Pancreas (tissue), 10 donors: ENCODE measurements around the gene FRMD4A. TPM values are rescaled to one million over a fixed set of nuclear protein-coding genes. Genes with fewer than 3 reads are reported as not detected.
A peak's percentile ranks its signal among the peaks of the same experiment; 100 is the strongest.

ENCODE experiments used
- ATAC-seq, 4 donors: fragments of 200-7000 bp; cut with Tn5 transposase; one replicate each; pipeline versions ENCODE4 v1.8.0 to v1.9.1; 2020; ENCODE audit warnings: mild to moderate bottlenecking in 4 of 4, moderate library complexity in 4 of 4
- DNase-seq, 6 donors: peaks; one replicate each; pipeline ENCODE4 v3.0.0-alpha.2; 2020
- FAIRE-seq: peaks from 2 replicates; lab custom pipeline; 2012; peaks lifted over from hg19 to GRCh38; lab: Jason Lieb, UNC
- H3K27ac ChIP-seq, 4 donors: fragments of 200-600 bp; sonication (generic); 1 replicate in 3 of 4; 2 replicates in 1 of 4; pipeline versions ENCODE4 v1.5.0 to v1.8.0; 2020
- H3K27me3 ChIP-seq, 4 donors: fragments of 200-600 bp; one replicate each; pipeline ENCODE4 v1.8.0; 2021
- H3K36me3 ChIP-seq, 3 donors: fragments of 200-600 bp; sonication (generic) in 1 of 3; one replicate each; pipeline versions ENCODE4 v1.5.0 to v1.8.0; 2020 to 2021
- H3K4me1 ChIP-seq, 3 donors: fragments of 200-600 bp; one replicate each; pipeline ENCODE4 v1.8.0; 2021
- H3K4me3 ChIP-seq, 4 donors: fragments of 200-600 bp; sonication (generic) in 2 of 4; one replicate each; pipeline versions ENCODE4 v1.5.0 to v1.8.0; 2020 to 2021
- H3K9me3 ChIP-seq, 4 donors: fragments of 200-600 bp; one replicate each; pipeline ENCODE4 v1.8.0; 2021
- CTCF ChIP-seq, 4 donors: fragments of 200-600 bp; sonication (generic) in 3 of 4; IDR thresholded peaks; one replicate each; pipeline versions ENCODE4 v1.5.0 to v1.8.0; 2021; ENCODE audit warnings: antibody characterized with exemption in 4 of 4
- WGBS, 2 donors: extraction: QIAGEN DNeasy Blood & Tissue Kit; methylation state at CpG; one replicate each; pipeline ENCODE4 v1.1.7; 2013; 5-methylcytosine and 5-hydroxymethylcytosine counted together
- intact Hi-C, 3 donors: fragments of 100-400 bp; cut with DNase I; formaldehyde crosslinking; loops; one replicate each; pipeline versions ENCODE4 v1.11.1 to v1.14.2; 2022
- polyA plus RNA-seq, 2 donors: library from polyadenylated mRNA; stranded (reverse); fragments of 200-250 nt; gene quantifications; one replicate each; pipeline ENCODE4 v1.2.3, GENCODE V29; 2013
- total RNA-seq, 6 donors: library from RNA; stranded (reverse); fragmentation: NEBNext Ultra II Directional in 4 of 6; extraction: Animal tissue kit (Norgen Biotek cat#: 25700) in 4 of 6; gene quantifications; one replicate each; pipeline versions ENCODE4 v1.2.1 to v1.2.4, GENCODE V29; 2021 to 2023
- donor health status: healthy with polysubstance abuse.
- donor health status: DM: no; HTN: no; CAD: no; lungs with moderate emphysema.
- donor health status: DM: no; HTN: no; CAD: no.
- donor health status: control.
- donor health status: control.
- donor health status: Bipolar disorder and iron deficiency.
- donor health status: DM: yes; HTN: yes; CAD: no.
- donor health status: DM: no; HTN: no; CAD: no.
- donor health status: DM: no; HTN: no; CAD: no.
- donor health status: DM: yes; HTN: yes; CAD: no.

Gene FRMD4A
- total and polyA plus RNA-seq, 8 donors, result 13.5 to 27.5 (median 18.7) TPM

- no peak overlapping the region for H3K27ac ChIP-seq
- no peak for DNase-seq
- no peak for FAIRE-seq
- no peak for TF ChIP-seq CTCF (IDR thresholded peaks at IDR 0.05)
- no peaks in the 10 kb centered on the region for H3K9me3 ChIP-seq
- intact Hi-C loops, result no loop called here
- no peaks in the 10 kb centered on the region for H3K27me3 ChIP-seq
- no peak for ATAC-seq
- WGBS, 2 donors, result 72 to 80% methylated on average over 9 of the region's 9 CpGs
- no peak overlapping the region for H3K4me3 ChIP-seq
- peaks cover 0 to 5% (median 0%) of the 10 kb centered on the region in 3 donors for H3K4me1 ChIP-seq
- no peaks in the 10 kb centered on the region for H3K36me3 ChIP-seq
Measured at GRCh38 chr10:13872411-13872810, 458.3 kb downstream of the FRMD4A start.

DNA sequence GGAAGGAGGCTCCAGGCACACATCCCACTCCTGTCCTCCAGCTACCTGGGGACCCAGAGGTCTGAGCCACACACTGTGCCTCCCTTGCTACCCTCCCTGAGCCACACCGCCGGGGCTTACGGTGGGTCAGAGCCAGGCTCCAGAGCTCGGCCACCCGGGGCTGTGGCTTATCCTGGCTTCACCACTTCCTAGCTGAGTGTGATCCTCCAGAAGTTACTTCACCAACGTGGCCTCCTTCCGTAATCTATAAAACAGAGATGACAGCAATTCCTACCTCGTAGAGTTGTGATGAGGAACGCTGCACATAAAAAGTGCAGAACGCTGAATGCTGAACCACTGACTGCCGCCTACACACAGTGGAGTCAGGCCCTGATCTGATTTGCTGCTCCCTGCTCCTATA, 458.9 kb downstream of the FRMD4A start:
- DNase-seq (no peak), ATAC-seq (peak in 2 of 4 donors; percentile 31 to 42), FAIRE-seq (no peak)
- Histone ChIP-seq H3K4me3 (no peak overlapping the region), H3K27ac (no peak overlapping the region), H3K4me1 (peaks cover 0 to 5% (median 0%) of the 10 kb centered on the region in 3 donors), H3K36me3 (no peaks in the 10 kb centered on the region), H3K27me3 (no peaks in the 10 kb centered on the region), H3K9me3 (no peaks in the 10 kb centered on the region)
- TF ChIP-seq CTCF (IDR thresholded peaks at IDR 0.05), result no peak
- 90 to 91% methylated on average over 11 of the region's 11 CpGs for WGBS, 2 donors
- intact Hi-C loops, result no loop called here

- FAIRE-seq, result no peak
- ATAC-seq, result no peak
- Histone ChIP-seq H3K27ac (no peak overlapping the region), H3K36me3 (no peaks in the 10 kb centered on the region), H3K27me3 (no peaks in the 10 kb centered on the region), H3K4me3 (no peak overlapping the region), H3K4me1 (peaks cover 0 to 5% (median 0%) of the 10 kb centered on the region in 3 donors), H3K9me3 (no peaks in the 10 kb centered on the region)
- DNase-seq, result no peak
- WGBS, 2 donors, result 85 to 88% methylated on average over 9 of the region's 9 CpGs
- intact Hi-C loops, result no loop called here
- TF ChIP-seq CTCF (IDR thresholded peaks at IDR 0.05), result no peak
Measured at GRCh38 chr10:13871011-13871410, 459.7 kb downstream of the FRMD4A start.

- intact Hi-C loops, result no loop called here
- H3K9me3 ChIP-seq, result no peaks in the 10 kb centered on the region
- FAIRE-seq, result no peak
- H3K36me3 ChIP-seq, result no peaks in the 10 kb centered on the region
- no peak overlapping the region for H3K4me3 ChIP-seq
- 96 to 98% methylated on average over 12 of the region's 12 CpGs for WGBS, 2 donors
- H3K27me3 ChIP-seq, result no peaks in the 10 kb centered on the region
- no peaks in the 10 kb centered on the region for H3K4me1 ChIP-seq
- TF ChIP-seq CTCF (IDR thresholded peaks at IDR 0.05), result no peak
- DNase-seq, result no peak
- H3K27ac ChIP-seq, result no peak overlapping the region
- no peak for ATAC-seq
Measured at GRCh38 chr10:13869295-13869664, 461.4 kb downstream of the FRMD4A start.

DNA sequence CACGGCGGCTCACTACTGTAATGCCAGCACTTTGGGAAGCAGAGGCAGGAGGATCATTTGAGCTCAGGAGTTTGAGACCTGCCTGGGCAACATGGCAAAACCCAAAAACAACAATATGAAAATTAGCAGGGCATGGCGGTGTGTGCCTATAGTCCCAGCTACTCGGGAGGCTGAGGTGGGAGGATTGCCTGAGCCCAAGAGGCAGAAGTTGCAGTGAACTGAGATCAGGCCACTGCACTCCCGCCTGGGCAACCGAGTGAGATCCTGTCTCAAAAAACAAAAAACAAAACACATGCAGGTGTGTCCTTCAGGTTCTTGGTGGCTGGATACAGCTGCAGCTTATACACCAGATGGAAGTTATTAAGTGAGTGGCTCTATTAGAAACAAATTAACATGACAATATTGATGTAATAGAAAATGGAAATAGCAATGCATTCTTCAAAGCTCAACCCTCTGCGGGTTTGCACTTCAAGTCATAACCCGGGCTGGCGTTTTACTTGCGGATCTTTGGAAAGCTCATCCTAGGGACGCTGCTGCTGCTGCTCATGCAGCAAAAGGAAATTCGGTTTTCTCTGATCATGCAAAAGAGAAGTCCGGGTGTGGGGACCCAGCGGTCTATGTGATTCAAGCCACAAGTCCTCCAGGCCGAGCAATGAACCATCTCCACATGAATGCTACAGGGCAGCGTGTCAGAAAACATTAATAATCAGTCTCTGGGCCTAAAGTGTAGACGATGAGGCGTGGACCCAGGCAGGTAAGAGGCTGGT, 462.0 kb downstream of the FRMD4A start:
- TF ChIP-seq CTCF (IDR thresholded peaks at IDR 0.05), result no peak
- no peak for DNase-seq
- H3K9me3 ChIP-seq, result no peaks in the 10 kb centered on the region
- 90 to 92% methylated on average over 18 of the region's 18 CpGs for WGBS, 2 donors
- no peak overlapping the region for H3K4me3 ChIP-seq
- no peak for FAIRE-seq
- no peaks in the 10 kb centered on the region for H3K27me3 ChIP-seq
- no peaks in the 10 kb centered on the region for H3K4me1 ChIP-seq
- intact Hi-C loops, result no loop called here
- ATAC-seq, result no peak
- no peaks in the 10 kb centered on the region for H3K36me3 ChIP-seq
- H3K27ac ChIP-seq, result no peak overlapping the region
